ENCODE results near the gene CPNE4.

The CPNE4 gene

GRCh38 chr3:131850223-131850622, 184.6 kb downstream of the CPNE4 start:
- H3K4me3 Mint-ChIP-seq = no peak overlapping the region
- peaks cover 15% of the 10 kb centered on the region for H3K27me3 Mint-ChIP-seq
- intact Hi-C loops (cut with micrococcal nuclease) = no loop called here
- no peak overlapping the region for H3K27ac Mint-ChIP-seq
- H3K36me3 Mint-ChIP-seq (ENCODE audit: low read depth) = no peaks in the 10 kb centered on the region
- peaks cover 24% of the 10 kb centered on the region for H3K4me1 Mint-ChIP-seq (ENCODE audit: low read depth)
- no peaks in the 10 kb centered on the region for H3K9me3 Mint-ChIP-seq

- H3K27ac Mint-ChIP-seq = no peak overlapping the region
- intact Hi-C loops (cut with micrococcal nuclease) = no loop called here
- peaks cover 24% of the 10 kb centered on the region for H3K4me1 Mint-ChIP-seq (ENCODE audit: low read depth)
- H3K4me3 Mint-ChIP-seq = no peak overlapping the region
- no peaks in the 10 kb centered on the region for H3K36me3 Mint-ChIP-seq (ENCODE audit: low read depth)
- peaks cover 13% of the 10 kb centered on the region for H3K27me3 Mint-ChIP-seq
- H3K9me3 Mint-ChIP-seq = no peaks in the 10 kb centered on the region
Observed at GRCh38 chr3:131849616-131850015, 185.2 kb downstream of the CPNE4 start.

GRCh38 chr3:131847966-131848510, 186.8 kb downstream of the CPNE4 start:
- H3K9me3 Mint-ChIP-seq = no peaks in the 10 kb centered on the region
- intact Hi-C loops (cut with micrococcal nuclease) = no loop called here
- H3K27me3 Mint-ChIP-seq = peaks cover 23% of the 10 kb centered on the region
- no peak overlapping the region for H3K4me3 Mint-ChIP-seq
- H3K36me3 Mint-ChIP-seq (ENCODE audit: low read depth) = no peaks in the 10 kb centered on the region
- H3K4me1 Mint-ChIP-seq (ENCODE audit: low read depth) = peaks cover 24% of the 10 kb centered on the region
- H3K27ac Mint-ChIP-seq = no peak overlapping the region

- Mint-ChIP-seq H3K4me3 (no peak overlapping the region), H3K27ac (no peak overlapping the region), H3K9me3 (no peaks in the 10 kb centered on the region), H3K27me3 (peaks cover 26% of the 10 kb centered on the region), H3K36me3 (ENCODE audit: low read depth) (no peaks in the 10 kb centered on the region), H3K4me1 (ENCODE audit: low read depth) (peaks cover 24% of the 10 kb centered on the region)
- intact Hi-C loops (cut with micrococcal nuclease) = no loop called here
Observed at GRCh38 chr3:131846296-131846924, 188.4 kb downstream of the CPNE4 start.

GRCh38 chr3:131843174-131843573, 191.6 kb downstream of the CPNE4 start:
- Mint-ChIP-seq H3K27me3 (peaks cover 23% of the 10 kb centered on the region), H3K36me3 (ENCODE audit: low read depth) (no peaks in the 10 kb centered on the region), H3K27ac (no peak overlapping the region), H3K4me1 (ENCODE audit: low read depth) (peaks cover 14% of the 10 kb centered on the region), H3K9me3 (no peaks in the 10 kb centered on the region), H3K4me3 (no peak overlapping the region)
- intact Hi-C loops (cut with micrococcal nuclease) = no loop called here

- intact Hi-C loops (cut with micrococcal nuclease) = no loop called here
- Mint-ChIP-seq H3K9me3 (no peaks in the 10 kb centered on the region), H3K4me1 (ENCODE audit: low read depth) (no peaks in the 10 kb centered on the region), H3K27me3 (peaks cover 26% of the 10 kb centered on the region), H3K27ac (no peak overlapping the region), H3K4me3 (no peak overlapping the region), H3K36me3 (ENCODE audit: low read depth) (no peaks in the 10 kb centered on the region)
Observed at GRCh38 chr3:131840156-131840797, 194.5 kb downstream of the CPNE4 start.

GRCh38 chr3:131835906-131836305, 198.9 kb downstream of the CPNE4 start:
- Mint-ChIP-seq H3K27ac (no peak overlapping the region), H3K9me3 (no peaks in the 10 kb centered on the region), H3K4me1 (ENCODE audit: low read depth) (no peaks in the 10 kb centered on the region), H3K27me3 (peaks cover 9% of the 10 kb centered on the region), H3K4me3 (no peak overlapping the region), H3K36me3 (ENCODE audit: low read depth) (no peaks in the 10 kb centered on the region)
- intact Hi-C loops (cut with micrococcal nuclease) = no loop called here

GRCh38 chr3:131831608-131832007, 203.2 kb downstream of the CPNE4 start:
- H3K4me1 Mint-ChIP-seq (ENCODE audit: low read depth) = no peaks in the 10 kb centered on the region
- H3K27ac Mint-ChIP-seq = no peak overlapping the region
- H3K4me3 Mint-ChIP-seq = no peak overlapping the region
- peaks cover 7% of the 10 kb centered on the region for H3K27me3 Mint-ChIP-seq
- no peaks in the 10 kb centered on the region for H3K9me3 Mint-ChIP-seq
- intact Hi-C loops (cut with micrococcal nuclease) = no loop called here
- H3K36me3 Mint-ChIP-seq (ENCODE audit: low read depth) = no peaks in the 10 kb centered on the region

GRCh38 chr3:131821191-131821762, 213.5 kb downstream of the CPNE4 start:
- peaks cover 8% of the 10 kb centered on the region for H3K27me3 Mint-ChIP-seq
- no peaks in the 10 kb centered on the region for H3K9me3 Mint-ChIP-seq
- no peaks in the 10 kb centered on the region for H3K36me3 Mint-ChIP-seq (ENCODE audit: low read depth)
- intact Hi-C loops (cut with micrococcal nuclease) = no loop called here
- no peak overlapping the region for H3K4me3 Mint-ChIP-seq
- no peak overlapping the region for H3K27ac Mint-ChIP-seq
- no peaks in the 10 kb centered on the region for H3K4me1 Mint-ChIP-seq (ENCODE audit: low read depth)

- no peak overlapping the region for H3K27ac Mint-ChIP-seq
- H3K36me3 Mint-ChIP-seq (ENCODE audit: low read depth) = no peaks in the 10 kb centered on the region
- no peaks in the 10 kb centered on the region for H3K9me3 Mint-ChIP-seq
- intact Hi-C loops (cut with micrococcal nuclease) = no loop called here
- no peaks in the 10 kb centered on the region for H3K4me1 Mint-ChIP-seq (ENCODE audit: low read depth)
- H3K4me3 Mint-ChIP-seq = no peak overlapping the region
- H3K27me3 Mint-ChIP-seq = peaks cover 2% of the 10 kb centered on the region
Observed at GRCh38 chr3:131819381-131820055, 215.3 kb downstream of the CPNE4 start.

- H3K27ac Mint-ChIP-seq = no peak overlapping the region
- H3K9me3 Mint-ChIP-seq = no peaks in the 10 kb centered on the region
- no peaks in the 10 kb centered on the region for H3K27me3 Mint-ChIP-seq
- H3K36me3 Mint-ChIP-seq (ENCODE audit: low read depth) = no peaks in the 10 kb centered on the region
- no peaks in the 10 kb centered on the region for H3K4me1 Mint-ChIP-seq (ENCODE audit: low read depth)
- intact Hi-C loops (cut with micrococcal nuclease) = no loop called here
- no peak overlapping the region for H3K4me3 Mint-ChIP-seq
Observed at GRCh38 chr3:131812433-131812832, 222.4 kb downstream of the CPNE4 start.

GRCh38 chr3:131811481-131811880, 223.3 kb downstream of the CPNE4 start:
- no peaks in the 10 kb centered on the region for H3K36me3 Mint-ChIP-seq (ENCODE audit: low read depth)
- no peak overlapping the region for H3K4me3 Mint-ChIP-seq
- H3K27ac Mint-ChIP-seq = no peak overlapping the region
- peaks cover 7% of the 10 kb centered on the region for H3K4me1 Mint-ChIP-seq (ENCODE audit: low read depth)
- intact Hi-C loops (cut with micrococcal nuclease) = no loop called here
- H3K9me3 Mint-ChIP-seq = no peaks in the 10 kb centered on the region
- no peaks in the 10 kb centered on the region for H3K27me3 Mint-ChIP-seq

- H3K36me3 Mint-ChIP-seq (ENCODE audit: low read depth) = no peaks in the 10 kb centered on the region
- no peaks in the 10 kb centered on the region for H3K27me3 Mint-ChIP-seq
- H3K4me3 Mint-ChIP-seq = no peak overlapping the region
- peaks cover 15% of the 10 kb centered on the region for H3K4me1 Mint-ChIP-seq (ENCODE audit: low read depth)
- H3K27ac Mint-ChIP-seq = no peak overlapping the region
- intact Hi-C loops (cut with micrococcal nuclease) = no loop called here
- H3K9me3 Mint-ChIP-seq = no peaks in the 10 kb centered on the region
Observed at GRCh38 chr3:131807822-131808221, 227.0 kb downstream of the CPNE4 start.

GRCh38 chr3:131806736-131807135, 228.1 kb downstream of the CPNE4 start:
- H3K4me3 Mint-ChIP-seq = no peak overlapping the region
- no peaks in the 10 kb centered on the region for H3K27me3 Mint-ChIP-seq
- no peak overlapping the region for H3K27ac Mint-ChIP-seq
- peaks cover 19% of the 10 kb centered on the region for H3K4me1 Mint-ChIP-seq (ENCODE audit: low read depth)
- intact Hi-C loops (cut with micrococcal nuclease) = no loop called here
- no peaks in the 10 kb centered on the region for H3K9me3 Mint-ChIP-seq
- H3K36me3 Mint-ChIP-seq (ENCODE audit: low read depth) = no peaks in the 10 kb centered on the region

All from dendritic cell treated with granulocyte-macrophage colony-stimulating factor and Interleukin-4, amounts not matched to agents 40 ng/mL and 50 ng/mL, for 4 days (primary cell).